ENCODE measurements around the gene ZBTB46. TPM values are rescaled to one million over a fixed set of nuclear protein-coding genes. Genes with fewer than 3 reads are reported as not detected.

Gene ZBTB46
- polyA plus RNA-seq, 3 donors: 13.6 to 16.0 (median 14.5) TPM

DNA sequence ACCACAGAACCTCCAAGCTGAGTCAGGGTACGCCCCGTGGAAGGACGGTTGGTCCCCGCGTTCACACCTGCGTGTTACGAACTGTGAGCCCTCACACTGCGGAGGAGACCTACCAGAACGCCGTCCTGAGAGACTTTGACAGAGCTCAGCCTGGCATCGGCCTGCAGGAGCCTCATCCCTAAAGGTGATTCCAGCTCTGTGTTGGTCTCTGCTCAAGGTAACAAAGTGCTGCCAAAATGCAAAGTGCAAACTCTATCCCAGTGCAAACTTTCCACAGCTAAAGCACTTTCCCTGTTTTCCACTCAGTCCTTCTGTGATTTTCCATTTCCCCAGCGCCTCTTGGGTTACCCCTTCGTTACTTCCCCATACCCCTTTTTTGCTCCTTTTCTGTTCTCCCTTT, 8.6 kb upstream of the ZBTB46 start:
- DNase-seq (ENCODE audit: low read depth in 3 of 3, low spot score in 2 of 3): no peak

DNA sequence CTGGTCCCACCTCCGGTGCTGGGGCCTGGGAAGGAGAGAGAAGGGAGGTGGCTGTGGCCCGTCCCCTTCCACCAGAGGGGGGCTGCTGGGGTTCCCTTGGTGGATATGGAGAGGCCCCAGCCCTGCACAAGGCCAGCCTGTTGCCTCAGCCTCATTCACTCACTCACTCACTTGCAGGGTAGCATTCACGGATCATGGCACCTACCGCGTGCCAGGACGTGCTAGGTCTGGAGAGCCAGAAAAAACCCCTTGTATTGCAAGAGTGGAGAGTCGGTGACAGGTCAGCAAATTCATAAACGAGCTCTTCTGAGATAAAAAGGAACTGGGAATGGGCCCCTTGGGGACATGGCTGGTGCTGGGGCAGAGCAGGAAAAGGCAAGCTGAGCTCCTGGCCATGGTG, 6.4 kb upstream of the ZBTB46 start:
- no peak for DNase-seq (ENCODE audit: low read depth in 3 of 3, low spot score in 2 of 3)

DNA sequence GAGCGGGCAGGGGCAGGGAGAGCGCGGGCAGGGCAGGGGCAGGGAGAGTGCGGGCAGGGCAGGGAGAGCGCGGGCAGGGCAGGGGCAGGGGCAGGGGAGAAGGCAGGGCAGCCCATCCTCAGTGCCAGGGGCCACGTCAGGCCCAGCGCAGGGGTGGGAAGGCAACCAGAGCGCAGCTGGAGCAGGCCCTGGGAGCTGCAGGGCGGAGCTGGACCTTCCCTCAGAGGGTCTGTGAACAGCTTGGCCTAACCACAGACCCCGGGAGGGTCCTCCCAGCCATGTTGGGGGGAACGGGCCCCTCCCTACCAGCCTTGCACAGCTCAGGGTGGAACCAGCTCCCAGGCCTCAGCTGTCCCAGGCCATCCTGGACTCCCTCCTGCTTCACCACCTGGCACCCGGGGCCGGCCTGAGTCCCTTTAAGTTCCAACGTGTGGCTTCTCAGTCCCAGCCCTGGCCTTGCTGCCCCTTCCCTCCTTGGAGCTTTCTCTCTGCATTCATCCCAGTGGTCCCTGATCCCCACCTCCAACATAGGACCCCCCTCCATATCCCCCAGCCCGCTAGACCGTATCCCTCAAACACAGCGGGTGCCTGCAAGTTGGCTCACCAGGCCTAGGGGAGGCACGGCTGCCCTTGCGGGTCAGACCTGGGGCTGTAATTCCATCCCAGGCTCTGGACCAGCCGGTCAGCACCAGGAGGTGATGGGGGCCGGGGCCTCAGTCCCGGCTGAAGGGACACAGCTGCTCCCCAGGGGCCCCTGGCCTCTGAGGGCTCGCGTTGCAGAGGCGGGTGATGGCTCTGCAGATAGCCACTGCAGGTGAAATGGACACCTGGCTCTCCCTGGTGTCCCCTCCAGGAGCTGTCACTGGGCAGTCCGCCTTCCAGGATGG, 5.6 kb upstream of the ZBTB46 start:
- no peak for DNase-seq (ENCODE audit: low read depth in 3 of 3, low spot score in 2 of 3)

DNA sequence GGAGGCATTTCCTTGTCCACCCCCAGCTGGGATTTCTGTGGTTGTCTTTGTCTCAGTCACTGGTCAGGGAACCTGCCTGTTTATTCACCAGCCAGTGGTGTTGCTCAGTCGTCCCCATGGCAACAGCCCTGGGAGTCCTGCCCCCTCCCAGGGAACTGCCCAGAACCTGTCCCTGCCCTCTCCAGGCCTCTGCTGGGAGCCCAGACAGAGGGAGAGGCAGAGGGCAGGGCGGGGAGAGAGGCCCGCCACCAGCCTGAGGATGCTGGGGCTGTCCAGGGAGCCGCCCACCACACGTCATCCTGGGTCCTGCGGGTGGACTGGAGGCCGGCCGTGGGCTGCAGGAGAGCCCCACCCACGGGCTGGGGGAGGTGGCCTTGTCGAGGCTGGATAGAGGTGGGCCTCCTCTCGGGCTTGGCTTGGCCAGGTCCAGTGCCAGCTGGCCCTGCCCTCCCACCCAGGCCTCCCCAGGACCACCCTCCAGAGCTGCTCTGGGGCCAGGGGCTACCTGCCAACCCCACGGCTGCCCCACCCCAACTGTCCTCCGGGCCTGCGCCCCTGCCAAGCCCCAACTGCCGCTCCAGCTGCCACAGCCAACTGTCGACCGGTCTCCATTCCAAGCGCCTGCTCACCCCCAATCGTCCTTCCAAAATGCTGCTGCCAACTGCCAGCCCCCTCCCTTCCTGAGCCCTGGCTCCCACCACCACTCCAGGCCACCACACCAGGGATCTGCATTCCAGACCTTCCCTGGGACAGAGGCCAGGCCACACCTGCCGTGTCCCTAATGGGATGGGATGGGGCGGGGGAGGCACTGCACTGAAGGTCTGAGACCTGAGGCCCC, 4.2 kb upstream of the ZBTB46 start:
- DNase-seq (ENCODE audit: low read depth in 3 of 3, low spot score in 2 of 3): peak in 2 of 3 donors; percentile 71 to 84

DNA sequence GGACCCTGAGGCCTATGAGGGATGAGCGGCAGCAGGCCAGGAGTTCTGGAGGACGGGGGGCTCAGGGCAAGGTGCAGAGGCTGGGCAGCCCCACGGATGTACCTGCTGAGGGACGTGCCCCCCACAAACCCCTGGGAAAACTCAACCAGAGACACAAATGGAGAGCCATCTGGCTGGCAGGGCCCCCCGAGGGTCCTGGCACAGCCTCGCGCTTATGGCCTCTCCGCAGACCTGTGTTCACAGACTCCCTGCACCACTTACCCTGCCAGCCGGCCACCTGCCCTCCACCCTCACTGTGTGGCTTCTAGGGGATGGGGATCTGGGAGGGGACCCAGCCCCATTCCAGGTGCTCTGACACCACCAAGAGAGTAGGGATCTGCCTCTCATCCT, 3.4 kb upstream of the ZBTB46 start:
- DNase-seq (ENCODE audit: low read depth in 3 of 3, low spot score in 2 of 3): no peak

DNA sequence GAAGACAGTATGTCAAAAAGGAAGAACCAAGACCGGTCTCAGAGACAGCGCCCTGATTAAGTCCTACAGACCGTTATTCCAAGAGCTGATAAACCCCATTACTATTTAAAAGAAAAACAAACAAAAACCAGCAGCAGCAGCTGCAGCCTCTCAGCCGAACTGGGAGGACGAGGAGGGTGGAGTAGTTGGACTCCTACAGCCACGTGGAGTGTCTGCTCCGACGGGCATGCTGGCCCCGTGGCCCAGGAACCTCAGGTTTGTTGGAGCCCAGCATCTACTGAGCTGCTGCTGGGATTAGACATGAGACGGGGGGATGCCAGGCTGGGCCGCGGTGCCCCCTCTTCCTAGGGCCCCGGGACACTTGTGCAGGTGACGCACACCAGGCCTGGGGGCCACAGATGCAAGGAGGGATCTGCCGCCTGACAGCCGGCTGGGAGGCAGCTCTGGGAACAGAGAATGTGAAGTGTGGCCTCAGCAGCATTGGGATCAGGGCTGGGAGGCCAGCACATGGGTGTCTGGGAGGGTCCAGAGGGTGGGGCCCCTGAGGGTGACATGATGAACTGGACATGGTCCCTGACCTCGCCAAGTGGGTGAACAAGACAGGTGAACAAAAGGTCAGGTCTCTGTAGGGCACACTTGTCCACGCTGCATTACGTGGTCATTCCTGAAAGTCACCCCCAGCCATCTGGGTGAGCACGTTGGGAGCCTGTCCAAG, 2.9 kb upstream of the ZBTB46 start:
- DNase-seq (ENCODE audit: low read depth in 3 of 3, low spot score in 2 of 3): no peak

DNA sequence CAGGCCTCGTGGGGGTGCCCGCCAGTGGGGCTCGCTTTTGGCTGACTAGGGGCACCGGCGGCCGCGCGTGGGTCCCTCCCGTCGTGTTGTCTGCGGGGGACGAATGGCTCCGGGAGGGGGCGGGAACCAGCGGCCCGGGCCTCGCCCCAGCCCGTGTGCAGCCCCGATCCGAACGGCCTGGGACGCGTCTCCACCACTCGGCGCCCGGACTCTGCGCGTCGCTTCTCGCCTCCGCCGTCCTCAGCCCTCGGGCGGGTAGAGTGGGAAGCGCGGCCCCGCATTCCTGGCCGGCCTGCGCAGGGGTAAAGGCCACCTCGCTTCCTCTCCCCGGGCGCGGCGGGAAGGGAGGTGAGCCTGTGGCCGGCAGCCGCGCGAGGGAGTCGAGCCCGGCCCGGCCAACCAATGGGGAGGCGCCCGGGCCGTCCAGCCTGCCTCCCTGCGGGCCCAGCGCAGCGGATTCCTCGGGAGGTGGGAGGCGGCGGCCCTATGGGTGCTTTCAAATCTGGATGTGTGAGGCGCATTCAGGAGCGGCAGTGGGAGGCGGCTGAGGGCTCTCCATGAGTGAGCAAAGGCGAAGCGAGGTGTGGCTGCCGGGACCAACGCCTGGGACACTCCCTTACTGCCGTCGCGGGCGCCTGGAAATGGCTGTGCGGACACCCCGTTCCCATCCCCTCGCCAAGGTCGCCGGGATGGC, 1.1 kb upstream of the ZBTB46 start:
- DNase-seq (ENCODE audit: low read depth in 3 of 3, low spot score in 2 of 3): no peak

DNA sequence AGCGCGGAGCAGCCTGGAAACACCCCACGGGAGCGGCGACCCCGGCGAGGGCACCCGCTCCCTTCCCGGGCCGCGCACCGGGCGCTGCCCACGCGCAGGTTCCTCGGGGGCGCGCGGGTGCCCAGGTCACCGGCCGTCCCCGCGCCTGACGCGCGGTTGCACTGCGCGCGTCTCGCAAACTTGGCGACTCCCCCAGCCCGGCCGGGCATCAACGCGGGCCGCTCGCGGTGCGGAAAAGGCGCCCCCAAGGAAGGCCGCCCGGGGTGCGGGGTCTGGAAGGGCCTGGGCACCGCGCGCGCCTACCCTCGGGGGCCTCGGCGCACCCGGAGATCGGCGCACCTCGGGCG, 555 bp upstream of the ZBTB46 start:
- DNase-seq (ENCODE audit: low read depth in 3 of 3, low spot score in 2 of 3): no peak

DNA sequence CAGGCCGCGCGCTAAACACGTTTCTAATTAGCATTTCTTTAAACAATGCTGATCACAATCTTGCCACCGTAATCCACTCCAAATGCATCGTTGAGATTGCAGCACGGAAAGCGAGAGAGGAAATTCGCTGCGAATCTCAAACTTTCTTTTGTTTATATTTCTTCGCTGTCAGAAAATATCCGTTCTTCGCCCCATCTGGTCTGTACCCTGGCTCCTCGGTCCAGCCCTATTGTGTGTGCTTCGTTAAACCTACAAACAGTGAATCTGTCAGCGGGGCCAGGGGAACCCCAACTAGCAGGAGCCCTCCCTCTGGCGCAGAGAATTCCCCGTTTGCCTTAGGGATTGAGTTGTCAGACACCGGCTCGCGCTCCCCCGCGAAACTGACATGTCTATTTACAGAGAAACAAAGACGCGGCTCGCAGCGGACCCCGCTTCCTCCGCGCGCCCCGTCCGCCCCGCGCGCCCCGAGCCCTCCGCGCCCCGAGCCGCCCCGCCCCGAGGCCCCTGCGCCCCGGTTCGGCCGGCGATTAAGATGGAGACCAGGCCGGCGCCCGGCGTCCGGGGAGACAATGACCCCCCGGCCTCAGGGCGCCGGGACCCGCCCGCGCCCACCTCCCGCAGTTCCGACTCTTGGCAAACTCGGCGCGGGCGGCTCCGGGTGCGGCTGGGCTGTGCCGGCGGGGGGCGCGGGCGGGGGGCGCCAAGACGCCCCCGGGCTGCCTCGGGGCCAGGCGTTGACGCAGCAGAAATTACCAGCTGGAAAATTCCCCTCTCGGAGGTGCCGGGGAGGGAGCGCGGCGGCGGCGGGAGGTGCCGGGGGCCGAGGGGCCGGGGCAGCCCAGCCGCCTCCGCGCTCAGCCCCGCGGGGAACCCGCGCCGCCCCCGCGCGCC, 874 bp downstream of the ZBTB46 start:
- no peak for DNase-seq (ENCODE audit: low read depth in 3 of 3, low spot score in 2 of 3)

DNA sequence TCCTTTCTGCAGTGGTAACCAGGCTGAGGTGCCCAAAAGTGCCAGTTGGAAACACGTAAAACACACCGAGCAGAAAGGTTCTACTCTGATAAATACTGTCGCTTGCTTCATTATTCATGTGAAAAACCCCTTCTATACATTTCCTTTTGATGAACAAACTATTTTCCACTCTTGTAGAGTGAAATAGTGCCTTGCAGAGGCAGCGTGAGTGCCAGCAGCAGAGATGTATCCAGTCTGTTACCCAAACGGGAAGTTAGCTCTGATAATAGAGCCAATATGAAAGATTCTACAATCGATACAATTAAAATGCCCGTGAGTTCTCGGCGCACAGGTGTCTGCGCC, 1.5 kb downstream of the ZBTB46 start:
- DNase-seq (ENCODE audit: low read depth in 3 of 3, low spot score in 2 of 3): no peak

DNA sequence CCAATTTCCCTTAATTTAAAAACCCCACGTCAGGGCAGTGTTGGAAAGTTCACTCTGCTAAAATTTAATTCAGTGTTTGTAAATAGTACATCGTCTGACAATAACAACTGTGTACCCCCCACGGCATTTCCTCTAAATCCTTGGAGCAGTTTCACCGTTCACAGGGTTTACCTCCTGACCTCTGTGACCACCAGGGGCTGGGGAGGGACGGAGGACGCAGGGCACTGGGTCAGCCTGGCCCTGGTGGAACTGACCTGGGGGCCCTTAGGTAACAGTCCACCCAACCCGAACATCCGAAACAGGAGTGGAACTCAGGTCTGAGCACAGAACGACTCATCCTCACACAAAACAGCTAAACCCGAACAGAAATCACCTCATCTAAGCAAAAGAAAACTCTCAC, 2.1 kb downstream of the ZBTB46 start:
- DNase-seq (ENCODE audit: low read depth in 3 of 3, low spot score in 2 of 3): no peak

DNA sequence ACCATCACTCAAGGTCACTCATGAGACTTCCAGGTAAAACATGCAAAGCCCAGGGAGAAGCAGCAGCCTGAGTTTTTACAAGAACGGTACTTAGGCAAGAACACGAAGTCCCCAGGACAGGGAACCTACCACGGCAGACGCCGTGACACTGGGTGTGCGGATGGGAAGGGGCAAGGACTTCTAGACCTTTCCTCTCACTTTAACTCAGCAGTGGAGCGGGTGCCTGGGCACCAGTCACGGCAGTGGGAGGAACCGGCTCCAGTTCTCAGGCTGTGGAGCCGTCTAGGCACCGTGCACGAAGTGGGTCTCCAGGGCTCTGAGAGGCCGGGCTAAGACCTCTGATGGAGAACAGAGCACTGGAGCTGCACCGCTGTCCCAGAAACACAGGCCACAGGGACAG, 2.5 kb downstream of the ZBTB46 start:
- DNase-seq (ENCODE audit: low read depth in 3 of 3, low spot score in 2 of 3): no peak

DNA sequence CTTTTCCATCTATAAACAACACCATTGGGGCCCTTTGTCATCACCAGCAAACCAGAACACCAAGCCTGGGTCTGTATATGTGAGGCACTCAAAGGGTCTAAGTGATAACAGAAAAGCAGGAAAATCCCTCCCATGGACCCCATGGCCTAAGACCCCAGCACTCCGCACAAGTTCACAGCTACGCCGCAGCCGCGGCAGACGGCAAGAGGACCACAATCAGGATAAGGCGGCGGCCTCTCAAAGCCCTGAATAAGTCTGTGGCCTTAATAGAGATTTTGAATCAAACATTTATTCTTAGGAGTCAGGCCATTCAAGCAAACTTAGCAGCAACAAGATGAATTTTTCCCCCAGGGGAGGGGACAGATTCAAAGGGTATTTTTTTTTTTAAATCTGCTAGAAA, 2.9 kb downstream of the ZBTB46 start:
- no peak for DNase-seq (ENCODE audit: low read depth in 3 of 3, low spot score in 2 of 3)

DNA sequence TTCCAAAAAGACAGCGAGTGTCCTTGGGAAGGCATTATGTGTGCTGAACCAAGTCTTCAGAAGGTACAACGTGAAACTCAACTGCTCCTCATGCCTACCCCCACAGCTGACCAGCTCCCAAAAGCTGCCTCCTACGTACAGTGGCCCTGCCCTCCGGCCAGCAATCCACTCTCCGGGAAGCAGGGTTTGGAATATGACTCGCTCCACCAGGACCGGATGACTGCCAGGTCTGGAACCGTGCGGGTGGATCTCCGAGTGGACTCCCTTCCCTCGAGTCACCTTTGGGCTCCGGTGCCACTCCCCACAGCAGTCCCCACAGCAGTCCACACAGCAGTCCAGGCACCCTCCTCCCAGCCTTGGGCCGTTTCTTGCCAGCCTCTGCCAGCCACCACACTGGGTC, 4.3 kb downstream of the ZBTB46 start:
- no peak for DNase-seq (ENCODE audit: low read depth in 3 of 3, low spot score in 2 of 3)

DNA sequence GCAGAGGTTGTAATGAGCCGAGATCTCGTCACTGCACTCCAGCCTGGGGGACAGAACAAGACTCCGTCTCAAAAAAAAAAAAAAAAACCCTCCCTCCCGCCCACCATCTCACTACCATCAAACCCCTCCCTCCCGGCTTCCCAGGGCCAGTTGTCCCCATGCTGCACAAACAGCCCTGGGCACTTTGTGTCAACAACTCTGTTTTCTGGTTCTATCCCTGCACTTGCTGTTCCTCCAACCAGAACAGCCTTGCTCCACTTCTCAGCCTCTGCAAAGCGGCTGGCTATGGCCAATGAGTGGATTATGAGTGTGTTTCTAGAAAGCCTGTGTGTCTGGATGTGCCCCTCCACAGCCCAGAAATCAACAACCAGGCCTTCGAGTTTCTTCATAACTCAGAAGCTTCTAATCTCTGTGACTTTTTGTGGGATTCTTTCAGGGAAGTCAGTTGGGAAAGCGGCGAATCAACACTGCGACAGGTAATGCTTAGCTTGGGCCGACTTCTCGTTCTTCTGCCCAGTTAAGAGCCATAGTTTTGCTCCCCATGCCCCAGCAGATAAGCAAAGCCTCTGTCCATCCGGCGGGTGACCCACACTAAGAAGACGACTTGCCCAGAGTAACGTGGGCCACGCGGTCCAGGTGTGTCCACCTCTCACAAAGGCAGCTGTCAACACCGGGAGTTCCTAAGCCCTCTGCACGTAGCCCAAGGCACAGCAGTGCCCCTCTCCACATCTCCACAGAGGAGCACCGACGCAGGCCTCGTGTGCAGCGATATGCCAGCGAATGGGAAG, 5.5 kb downstream of the ZBTB46 start:
- DNase-seq (ENCODE audit: low read depth in 3 of 3, low spot score in 2 of 3): no peak

DNA sequence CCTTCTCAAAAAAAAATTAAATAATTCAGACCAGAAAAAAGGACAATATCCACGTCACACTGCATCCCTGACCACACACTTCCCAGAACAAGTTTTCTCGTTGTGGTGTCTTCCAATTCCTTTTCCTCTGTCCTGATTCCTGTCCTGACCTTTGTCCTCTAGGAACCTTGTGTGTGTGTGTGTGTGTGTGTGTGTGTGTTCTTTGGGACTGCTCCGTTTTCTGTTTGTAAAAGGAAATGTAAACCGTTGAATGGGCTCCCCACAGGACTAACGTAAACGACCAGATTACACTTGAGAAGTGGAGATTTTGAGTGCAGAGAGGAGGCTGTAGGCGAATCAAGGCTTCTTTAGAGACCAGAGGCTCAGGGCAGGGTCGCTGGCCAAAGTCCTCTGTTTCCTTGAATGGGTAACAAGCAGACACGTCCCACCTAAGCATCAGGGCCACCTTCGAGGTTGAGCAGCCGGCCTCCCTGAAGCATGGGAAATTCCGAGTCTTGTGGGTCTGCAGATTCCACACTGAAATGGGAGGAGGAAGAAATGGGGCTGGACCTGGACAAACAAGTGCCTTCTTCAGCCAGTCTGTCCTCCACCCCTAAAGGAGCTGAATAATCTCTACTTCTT, 7.3 kb downstream of the ZBTB46 start:
- DNase-seq (ENCODE audit: low read depth in 3 of 3, low spot score in 2 of 3): no peak

DNA sequence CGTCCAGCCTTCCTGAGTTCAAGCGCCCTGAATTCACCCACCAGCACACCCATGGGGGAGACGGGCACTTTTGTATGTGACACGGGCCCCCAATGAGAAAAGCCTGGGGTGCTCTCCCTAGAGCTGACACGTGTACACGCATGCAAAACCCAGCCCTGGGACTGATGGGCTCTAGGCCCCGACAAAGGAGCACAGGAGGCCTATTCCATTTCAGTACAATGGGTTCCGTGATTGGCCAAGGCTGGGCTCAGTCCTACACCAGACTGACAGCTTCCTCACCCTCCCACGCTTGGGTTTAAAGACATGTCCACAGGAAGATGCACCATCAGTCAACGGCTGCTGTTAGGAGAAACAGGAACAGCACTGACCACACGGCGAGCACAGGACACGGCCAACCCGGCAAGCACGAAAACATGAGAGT, 8.8 kb downstream of the ZBTB46 start:
- no peak for DNase-seq (ENCODE audit: low read depth in 3 of 3, low spot score in 2 of 3)

DNA sequence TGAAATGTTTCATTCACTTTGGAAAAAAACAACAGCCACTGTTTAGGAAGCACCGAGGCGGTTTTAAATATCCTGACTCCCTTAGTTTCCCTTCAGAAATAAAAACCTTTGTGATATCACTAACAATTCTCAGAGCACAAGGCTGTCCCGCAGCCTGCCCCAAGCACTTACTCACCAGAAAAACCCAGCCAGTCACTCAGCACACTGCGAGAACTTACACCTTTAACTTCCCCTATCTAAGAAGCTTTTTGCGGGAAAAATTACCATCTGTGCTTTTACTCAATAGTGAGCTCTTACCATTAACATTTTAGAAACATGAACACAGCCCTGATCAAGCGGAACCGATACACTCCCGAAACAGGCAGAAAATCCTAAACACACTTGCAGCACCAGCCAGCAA, 9.3 kb downstream of the ZBTB46 start:
- DNase-seq (ENCODE audit: low read depth in 3 of 3, low spot score in 2 of 3): no peak

All from right renal cortex interstitium (tissue), 3 donors.